ENCODE data around the gene PWWP2B. TPM values are rescaled to one million over a fixed set of nuclear protein-coding genes. Genes with fewer than 3 reads are reported as not detected.

PWWP2B gene
- total and polyA plus RNA-seq, 10 donors = 22.5 to 50.0 (median 28.0) TPM

DNA sequence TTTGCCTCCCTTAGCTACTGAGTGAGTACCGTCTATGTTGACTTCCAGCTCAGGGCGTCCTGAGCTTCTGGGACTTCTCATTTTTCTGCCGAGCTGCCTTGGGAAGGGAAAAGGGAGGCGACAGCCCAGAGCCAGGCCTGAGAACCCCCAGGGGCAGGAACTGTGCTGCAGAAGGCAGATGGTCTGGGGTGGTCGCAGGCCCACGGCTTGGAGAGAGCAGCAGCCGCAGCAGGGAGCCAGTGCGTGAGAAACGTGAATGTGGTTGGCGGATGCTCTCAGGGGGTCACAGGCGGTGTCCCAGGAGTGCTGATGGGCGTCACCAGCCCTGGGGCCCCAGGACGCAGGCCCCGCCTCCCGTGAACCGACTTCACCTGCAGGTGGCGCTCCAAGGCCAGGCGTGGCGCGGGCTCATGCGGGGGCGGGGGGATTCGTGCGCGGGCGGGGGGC lies 9.2 kb upstream of the PWWP2B start:
- Histone ChIP-seq H3K36me3 (no peaks in the 10 kb centered on the region), H3K4me3 (peak overlapping the region in 1 of 8 donors; percentile 51), H3K9me3 (no peaks in the 10 kb centered on the region), H3K27ac (peak overlapping the region in 7 of 8 donors; percentile 54 to 77 (median 72)), H3K4me1 (peaks cover 14 to 64% (median 42%) of the 10 kb centered on the region in 6 donors), H3K27me3 (replicated peaks in 1 of 7) (no peaks in the 10 kb centered on the region)
- DNase-seq = peak; percentile 96
- WGBS, 5 donors = 0 to 5% (median 2%) methylated on average over 12 to 26 of the region's 26 CpGs
- intact Hi-C loops (cut with DNase I; ENCODE audit: low total_unique reads) = loop anchor here (5.0 kb wide), 1 partner anchor 250 kb away; no protein-coding TSS in a partner anchor
- TF ChIP-seq, protein P1, sequence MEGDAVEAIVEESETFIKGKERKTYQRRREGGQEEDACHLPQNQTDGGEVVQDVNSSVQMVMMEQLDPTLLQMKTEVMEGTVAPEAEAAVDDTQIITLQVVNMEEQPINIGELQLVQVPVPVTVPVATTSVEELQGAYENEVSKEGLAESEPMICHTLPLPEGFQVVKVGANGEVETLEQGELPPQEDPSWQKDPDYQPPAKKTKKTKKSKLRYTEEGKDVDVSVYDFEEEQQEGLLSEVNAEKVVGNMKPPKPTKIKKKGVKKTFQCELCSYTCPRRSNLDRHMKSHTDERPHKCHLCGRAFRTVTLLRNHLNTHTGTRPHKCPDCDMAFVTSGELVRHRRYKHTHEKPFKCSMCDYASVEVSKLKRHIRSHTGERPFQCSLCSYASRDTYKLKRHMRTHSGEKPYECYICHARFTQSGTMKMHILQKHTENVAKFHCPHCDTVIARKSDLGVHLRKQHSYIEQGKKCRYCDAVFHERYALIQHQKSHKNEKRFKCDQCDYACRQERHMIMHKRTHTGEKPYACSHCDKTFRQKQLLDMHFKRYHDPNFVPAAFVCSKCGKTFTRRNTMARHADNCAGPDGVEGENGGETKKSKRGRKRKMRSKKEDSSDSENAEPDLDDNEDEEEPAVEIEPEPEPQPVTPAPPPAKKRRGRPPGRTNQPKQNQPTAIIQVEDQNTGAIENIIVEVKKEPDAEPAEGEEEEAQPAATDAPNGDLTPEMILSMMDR (IDR thresholded peaks at IDR 0.05 in 8 of 11, conservative IDR thresholded peaks at IDR 0.05 in 3 of 11) = peak; percentile 77 to 93 (median 84)
- no peak for TF ChIP-seq POLR2A (IDR thresholded peaks at IDR 0.05)
- peak; percentile 68 to 80 (median 73) for TF ChIP-seq POLR2AphosphoS5 (IDR thresholded peaks at IDR 0.05)

DNA sequence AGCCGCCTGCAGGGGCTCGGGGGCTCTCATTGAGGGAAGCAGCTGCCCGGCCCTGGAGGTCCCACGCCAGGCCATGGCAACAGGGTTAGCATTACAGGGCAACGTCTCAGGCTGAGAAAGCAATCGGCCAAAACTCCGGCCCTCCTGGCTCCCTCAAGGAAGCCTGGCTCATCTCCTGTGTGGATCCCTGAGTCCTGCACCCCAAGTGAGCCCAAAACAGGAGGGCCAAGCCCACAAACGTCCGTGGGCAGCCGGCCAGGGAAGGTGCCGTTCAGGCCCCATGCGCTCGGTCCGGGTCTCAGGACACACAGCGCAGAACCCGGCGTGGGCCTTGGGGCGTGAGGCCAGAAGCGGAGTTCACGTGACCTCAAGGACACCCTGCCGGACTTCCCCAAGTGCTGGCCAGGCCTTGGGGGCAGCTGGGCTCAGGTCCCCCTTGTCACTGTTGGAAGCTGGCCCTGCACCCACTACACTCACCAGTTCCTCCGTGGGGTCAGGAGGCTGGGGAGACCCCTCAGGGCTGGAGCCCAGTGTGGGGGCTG lies 8.0 kb upstream of the PWWP2B start:
- Histone ChIP-seq H3K27me3 (replicated peaks in 1 of 7) (no peaks in the 10 kb centered on the region), H3K4me3 (peak overlapping the region in 1 of 8 donors; percentile 9), H3K36me3 (no peaks in the 10 kb centered on the region), H3K27ac (peak overlapping the region in 6 of 8 donors; percentile 55 to 82 (median 67)), H3K4me1 (peaks cover 17 to 74% (median 49%) of the 10 kb centered on the region in 6 donors), H3K9me3 (no peaks in the 10 kb centered on the region)
- intact Hi-C loops (cut with DNase I; ENCODE audit: low total_unique reads) = loop anchor here (5.0 kb wide), 1 partner anchor 248 kb away; no protein-coding TSS in a partner anchor
- DNase-seq = peak; percentile 90
- TF ChIP-seq, protein P1 (IDR thresholded peaks at IDR 0.05 in 8 of 11, conservative IDR thresholded peaks at IDR 0.05 in 3 of 11) = no peak
- TF ChIP-seq POLR2AphosphoS5 (IDR thresholded peaks at IDR 0.05) (peak; percentile 57 to 88 (median 84)), POLR2A (IDR thresholded peaks at IDR 0.05) (peak in 1 of 3 donors; percentile 21)
- 44 to 73% (median 53%) methylated on average over 3 to 22 of the region's 22 CpGs for WGBS, 5 donors

GRCh38 chr10:132389433-132390169 lies 7.4 kb upstream of the PWWP2B start:
- H3K4me1 ChIP-seq = peaks cover 23 to 79% (median 55%) of the 10 kb centered on the region in 6 donors
- H3K9me3 ChIP-seq = no peaks in the 10 kb centered on the region
- peak; percentile 80 for DNase-seq
- TF ChIP-seq POLR2AphosphoS5 (IDR thresholded peaks at IDR 0.05) (no peak), POLR2A (IDR thresholded peaks at IDR 0.05) (no peak)
- TF ChIP-seq, protein P1 (IDR thresholded peaks at IDR 0.05 in 8 of 11, conservative IDR thresholded peaks at IDR 0.05 in 3 of 11) = no peak
- H3K27ac ChIP-seq = peak overlapping the region in 5 of 8 donors; percentile 61 to 82 (median 72)
- no peaks in the 10 kb centered on the region for H3K36me3 ChIP-seq
- 47 to 58% (median 50%) methylated on average over 10 to 16 of the region's 16 CpGs for WGBS, 5 donors
- no peaks in the 10 kb centered on the region for H3K27me3 ChIP-seq (replicated peaks in 1 of 7)
- peak overlapping the region in 1 of 8 donors; percentile 9 for H3K4me3 ChIP-seq
- intact Hi-C loops (cut with DNase I; ENCODE audit: low total_unique reads) = loop anchor here (5.0 kb wide), 2 partner anchors 63 to 248 kb away; no protein-coding TSS in a partner anchor
